C4-2B (cell line): Measurements from ENCODE around the gene EIF3CL.
"Not testable (repeated sequence)": the region's sequence is repeated elsewhere in the genome, so short reads cannot be mapped to it uniquely, and the experiment has no call there.

ENCODE experiments used
- CTCF ChIP-seq: fragments of 450-650 bp; conservative IDR thresholded peaks from 2 replicates; pipeline ENCODE4 v1.5.1; 2017; ENCODE audit warnings: mild to moderate bottlenecking
- ZFX ChIP-seq: fragments of 450-650 bp; IDR thresholded peaks from 2 replicates; pipeline ENCODE4 v1.6.1; 2017

GRCh38 chr16:28362600-28362999 is 41.0 kb downstream of the EIF3CL start:
- TF ChIP-seq CTCF, ZFX: not testable (repeated sequence)
